ENCODE measurements around the gene RAI14. TPM values are rescaled to one million over a fixed set of nuclear protein-coding genes. Genes with fewer than 3 reads are reported as not detected.

RAI14 gene
- total RNA-seq, 1 donor from 2014 or later, result 30.7 TPM

DNA sequence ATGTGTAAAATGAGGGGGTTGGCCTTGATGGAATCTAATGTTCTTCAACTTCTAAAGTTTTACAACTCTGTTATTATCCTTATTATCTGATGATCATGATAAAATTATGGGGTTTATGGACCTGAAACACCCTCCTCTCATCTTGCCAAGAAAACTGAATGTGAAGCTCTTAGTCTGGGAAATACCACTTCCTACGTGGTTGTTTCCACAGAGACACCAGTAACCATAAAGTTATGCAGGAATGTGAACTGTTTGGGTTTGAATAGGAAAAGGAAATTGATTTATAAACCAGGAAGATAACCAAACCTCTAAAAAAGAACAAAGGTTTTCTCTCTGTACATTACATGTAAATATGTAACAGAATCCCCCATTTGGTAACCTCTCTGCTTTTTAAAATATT, 28.3 kb upstream of the RAI14 start:
- TF ChIP-seq POLR2A (IDR thresholded peaks at IDR 0.05) (no peak), POLR2AphosphoS5 (IDR thresholded peaks at IDR 0.05; ENCODE audit: insufficient read depth in 1 of 2, low read depth in 1 of 2) (no peak)
- TF ChIP-seq, protein P1, sequence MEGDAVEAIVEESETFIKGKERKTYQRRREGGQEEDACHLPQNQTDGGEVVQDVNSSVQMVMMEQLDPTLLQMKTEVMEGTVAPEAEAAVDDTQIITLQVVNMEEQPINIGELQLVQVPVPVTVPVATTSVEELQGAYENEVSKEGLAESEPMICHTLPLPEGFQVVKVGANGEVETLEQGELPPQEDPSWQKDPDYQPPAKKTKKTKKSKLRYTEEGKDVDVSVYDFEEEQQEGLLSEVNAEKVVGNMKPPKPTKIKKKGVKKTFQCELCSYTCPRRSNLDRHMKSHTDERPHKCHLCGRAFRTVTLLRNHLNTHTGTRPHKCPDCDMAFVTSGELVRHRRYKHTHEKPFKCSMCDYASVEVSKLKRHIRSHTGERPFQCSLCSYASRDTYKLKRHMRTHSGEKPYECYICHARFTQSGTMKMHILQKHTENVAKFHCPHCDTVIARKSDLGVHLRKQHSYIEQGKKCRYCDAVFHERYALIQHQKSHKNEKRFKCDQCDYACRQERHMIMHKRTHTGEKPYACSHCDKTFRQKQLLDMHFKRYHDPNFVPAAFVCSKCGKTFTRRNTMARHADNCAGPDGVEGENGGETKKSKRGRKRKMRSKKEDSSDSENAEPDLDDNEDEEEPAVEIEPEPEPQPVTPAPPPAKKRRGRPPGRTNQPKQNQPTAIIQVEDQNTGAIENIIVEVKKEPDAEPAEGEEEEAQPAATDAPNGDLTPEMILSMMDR (IDR thresholded peaks at IDR 0.05), result no peak
- H3K36me3 ChIP-seq, result no peaks in the 10 kb centered on the region
- H3K27me3 ChIP-seq, result no peaks in the 10 kb centered on the region
- no peak overlapping the region for H3K27ac ChIP-seq
- no peak overlapping the region for H3K4me3 ChIP-seq
- H3K9me3 ChIP-seq, result no peaks in the 10 kb centered on the region
- peaks cover under 1% of the 10 kb centered on the region for H3K4me1 ChIP-seq
- intact Hi-C loops (cut with DNase I), result no loop called here
- DNase-seq (ENCODE audit: extremely low spot score in 2 of 2), result no peak

DNA sequence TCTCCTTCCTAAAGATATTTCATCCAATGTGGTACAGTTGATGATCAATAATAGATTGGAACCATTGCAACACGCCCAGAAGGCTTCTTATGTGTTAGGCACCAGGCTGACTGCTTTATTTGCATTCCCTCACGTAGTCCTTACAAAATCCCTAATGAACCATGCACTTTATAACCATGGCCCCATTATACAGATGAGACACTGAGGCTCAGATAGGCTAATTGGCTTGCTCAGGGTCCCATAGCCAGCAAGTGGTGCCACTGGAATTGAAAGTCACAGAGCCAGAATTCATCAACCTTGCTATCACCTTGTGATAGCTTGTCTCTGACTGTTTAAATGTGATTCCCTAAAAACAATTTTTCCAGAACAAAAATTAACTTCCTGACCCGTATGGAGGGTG, 27.8 kb upstream of the RAI14 start:
- no peak overlapping the region for H3K4me3 ChIP-seq
- no peaks in the 10 kb centered on the region for H3K36me3 ChIP-seq
- no peak overlapping the region for H3K27ac ChIP-seq
- intact Hi-C loops (cut with DNase I), result no loop called here
- no peak for TF ChIP-seq POLR2A (IDR thresholded peaks at IDR 0.05)
- no peak for TF ChIP-seq POLR2AphosphoS5 (IDR thresholded peaks at IDR 0.05; ENCODE audit: insufficient read depth in 1 of 2, low read depth in 1 of 2)
- TF ChIP-seq, protein P1 (IDR thresholded peaks at IDR 0.05), result no peak
- no peak for DNase-seq (ENCODE audit: extremely low spot score in 2 of 2)
- H3K27me3 ChIP-seq, result no peaks in the 10 kb centered on the region
- H3K4me1 ChIP-seq, result no peaks in the 10 kb centered on the region
- no peaks in the 10 kb centered on the region for H3K9me3 ChIP-seq

DNA sequence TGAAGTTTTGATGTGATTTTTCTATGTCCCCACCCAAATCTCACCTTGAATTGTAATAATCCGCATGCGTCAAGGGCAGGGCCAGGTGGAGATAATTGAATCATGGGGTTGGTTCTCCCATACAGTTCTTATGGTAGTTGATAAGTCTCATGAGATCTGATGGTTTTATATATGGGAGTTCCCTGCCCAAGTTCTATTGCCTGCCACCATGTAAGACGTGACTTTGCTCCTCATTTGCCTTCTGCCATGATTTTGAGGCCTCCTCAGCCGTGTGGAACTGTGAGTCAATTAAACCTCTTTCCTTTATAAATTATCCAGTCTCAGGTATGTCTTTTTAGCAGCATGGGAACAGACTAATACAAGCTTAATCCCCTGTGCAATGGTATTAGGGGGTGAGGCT, 25.5 kb upstream of the RAI14 start:
- no peak overlapping the region for H3K4me3 ChIP-seq
- H3K27me3 ChIP-seq, result no peaks in the 10 kb centered on the region
- no peaks in the 10 kb centered on the region for H3K36me3 ChIP-seq
- peak in 1 of 2 donors; percentile 42 for DNase-seq (ENCODE audit: extremely low spot score in 2 of 2)
- no peaks in the 10 kb centered on the region for H3K9me3 ChIP-seq
- H3K27ac ChIP-seq, result no peak overlapping the region
- H3K4me1 ChIP-seq, result no peaks in the 10 kb centered on the region
- intact Hi-C loops (cut with DNase I), result no loop called here
- no peak for TF ChIP-seq POLR2AphosphoS5 (IDR thresholded peaks at IDR 0.05; ENCODE audit: insufficient read depth in 1 of 2, low read depth in 1 of 2)
- TF ChIP-seq POLR2A (IDR thresholded peaks at IDR 0.05), result no peak
- TF ChIP-seq, protein P1 (IDR thresholded peaks at IDR 0.05), result no peak

DNA sequence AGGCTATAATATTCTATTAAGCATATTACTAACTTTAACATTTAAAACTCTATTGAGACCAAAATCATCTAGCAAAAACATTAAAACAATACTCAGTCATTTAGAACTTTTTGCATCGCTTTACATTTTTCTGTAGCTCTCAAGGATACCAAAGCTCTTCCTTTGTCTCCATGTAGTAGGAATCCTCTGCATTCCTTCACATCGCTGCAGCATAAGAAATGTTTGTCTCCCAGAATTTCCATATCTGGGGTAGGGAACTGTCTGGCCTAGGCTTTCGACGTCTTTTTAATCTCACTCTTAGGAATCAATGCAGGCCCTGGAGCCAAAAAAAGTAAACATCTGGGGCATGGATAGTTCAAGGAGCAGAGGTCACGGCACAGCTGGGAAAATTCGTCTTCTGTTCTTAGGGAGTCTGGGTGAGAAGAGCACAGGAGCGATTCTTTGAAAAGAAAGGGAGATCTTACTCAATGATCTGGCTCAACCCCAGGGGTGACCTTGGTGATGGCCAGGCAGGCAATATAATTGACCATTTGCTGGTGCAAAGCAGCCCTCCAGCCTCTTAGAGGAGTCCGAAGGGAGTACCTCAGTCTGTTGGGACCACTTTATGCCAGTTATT, 23.2 kb upstream of the RAI14 start:
- no peak for DNase-seq (ENCODE audit: extremely low spot score in 2 of 2)
- TF ChIP-seq, protein P1 (IDR thresholded peaks at IDR 0.05), result no peak
- TF ChIP-seq POLR2AphosphoS5 (IDR thresholded peaks at IDR 0.05; ENCODE audit: insufficient read depth in 1 of 2, low read depth in 1 of 2), result no peak
- no peak for TF ChIP-seq POLR2A (IDR thresholded peaks at IDR 0.05)
- Histone ChIP-seq H3K4me3 (no peak overlapping the region), H3K4me1 (no peaks in the 10 kb centered on the region), H3K27ac (no peak overlapping the region), H3K36me3 (no peaks in the 10 kb centered on the region), H3K9me3 (no peaks in the 10 kb centered on the region), H3K27me3 (no peaks in the 10 kb centered on the region)
- intact Hi-C loops (cut with DNase I), result no loop called here

DNA sequence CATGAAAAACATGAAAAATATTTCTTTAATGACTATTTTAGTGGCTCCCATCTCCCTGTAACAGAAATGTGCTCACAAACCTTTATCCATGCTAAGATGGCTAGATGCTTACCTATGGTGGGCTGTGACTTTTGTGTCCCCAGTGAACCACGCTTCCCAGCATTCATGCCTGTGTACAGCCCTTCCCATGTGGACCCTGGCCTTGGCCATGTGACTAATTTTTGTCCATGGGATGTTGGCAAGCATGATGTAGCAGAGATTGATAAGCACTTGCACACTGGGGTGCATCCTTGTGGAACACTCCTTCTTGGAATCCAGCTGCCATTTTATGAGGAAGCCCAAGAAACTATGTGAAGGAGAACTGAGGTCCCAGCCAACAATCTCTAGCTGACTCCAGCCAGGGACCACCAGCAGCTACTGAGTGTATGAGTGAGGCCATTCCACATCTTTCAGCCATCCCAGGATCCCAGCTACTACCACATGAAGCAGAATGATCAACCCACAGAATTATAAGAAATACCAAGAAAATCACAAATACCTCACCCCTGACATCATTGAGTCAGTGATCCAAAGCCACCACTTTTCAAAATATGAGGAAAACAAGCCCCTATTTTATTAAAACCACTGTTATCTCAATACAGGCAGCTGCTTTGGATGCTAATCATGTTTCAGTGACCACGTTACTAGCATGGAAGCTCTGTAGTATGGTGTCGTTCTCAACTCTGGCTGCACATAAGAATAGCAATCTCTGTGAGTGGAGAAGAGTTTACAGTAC, 16.1 kb upstream of the RAI14 start:
- TF ChIP-seq POLR2AphosphoS5 (IDR thresholded peaks at IDR 0.05; ENCODE audit: insufficient read depth in 1 of 2, low read depth in 1 of 2) (no peak), POLR2A (IDR thresholded peaks at IDR 0.05) (no peak)
- TF ChIP-seq, protein P1 (IDR thresholded peaks at IDR 0.05), result no peak
- no peaks in the 10 kb centered on the region for H3K9me3 ChIP-seq
- H3K36me3 ChIP-seq, result no peaks in the 10 kb centered on the region
- no peaks in the 10 kb centered on the region for H3K27me3 ChIP-seq
- H3K4me3 ChIP-seq, result no peak overlapping the region
- intact Hi-C loops (cut with DNase I), result no loop called here
- H3K27ac ChIP-seq, result no peak overlapping the region
- no peaks in the 10 kb centered on the region for H3K4me1 ChIP-seq
- DNase-seq (ENCODE audit: extremely low spot score in 2 of 2), result no peak

All from vagina (tissue), 2 donors.